Measurements from ENCODE around the gene SEPTIN11. TPM values are rescaled to one million over a fixed set of nuclear protein-coding genes. Genes with fewer than 3 reads are reported as not detected.
A peak's percentile ranks its signal among the peaks of the same experiment; 100 is the strongest.

Gene SEPTIN11
- total RNA-seq, 1 experiment from 2014 or later: 77.3 TPM

DNA sequence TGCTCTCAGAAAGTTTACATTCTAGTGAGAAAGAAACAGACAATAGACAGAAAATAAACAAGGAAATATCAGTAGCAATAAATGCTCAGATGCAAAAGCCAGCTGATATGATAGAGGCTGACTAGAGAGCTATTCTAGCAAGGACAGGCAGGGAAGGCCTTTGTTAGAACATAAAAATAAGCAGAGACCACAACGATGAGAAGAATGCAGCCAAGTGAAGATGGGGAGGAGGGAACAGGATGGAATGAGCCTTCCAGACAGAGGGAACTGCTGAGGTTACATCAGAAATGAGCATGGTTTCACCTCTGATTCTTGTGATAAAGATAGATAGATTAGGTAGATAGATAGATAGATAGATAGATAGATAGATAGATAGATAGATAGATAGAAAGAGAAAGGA, 44.0 kb upstream of the SEPTIN11 start:
- peaks cover 6% of the 10 kb centered on the region for H3K27me3 Mint-ChIP-seq (ENCODE audit: low read depth)
- no CpG with 5 or more reads among the region's 1 CpG for WGBS (ENCODE audit: extremely low coverage, insufficient read length, low lambda C conversion rate)

More for the DNA sequence above, 44.0 kb upstream of the SEPTIN11 start:
- peaks cover 14% of the 10 kb centered on the region for H3K9me3 ChIP-seq (ENCODE audit: control insufficient read depth, low read depth, low read length)
- no peak overlapping the region for H2AK5ac ChIP-seq (ENCODE audit: insufficient read length, low read length)
- H4K91ac ChIP-seq (ENCODE audit: insufficient read length, low read depth, low read length): no peak overlapping the region
- Mint-ChIP-seq H3K4me1 (peaks cover 8 to 9% of the 10 kb centered on the region in 2 experiments), H3K36me3 (ENCODE audit: insufficient read depth in 1 of 3, low read depth in 3 of 3) (peaks cover 1 to 5% (median 5%) of the 10 kb centered on the region in 3 experiments; a peak in 4 of 7 replicates), H3K27ac (no peak overlapping the region), H3K9me3 (peaks cover 7 to 11% of the 10 kb centered on the region in 2 experiments; a peak in 4 of 5 replicates), H3K4me3 (no peak overlapping the region)
- DNase-seq: no peak
- H3K27ac ChIP-seq (ENCODE audit: insufficient read length, low read depth, low read length): no peak overlapping the region
- H3K9ac ChIP-seq (ENCODE audit: extremely low read depth, insufficient read length, low read length): no peak overlapping the region
- H3T11ph ChIP-seq (ENCODE audit: low read length): no peak overlapping the region
- TF ChIP-seq, protein P1, sequence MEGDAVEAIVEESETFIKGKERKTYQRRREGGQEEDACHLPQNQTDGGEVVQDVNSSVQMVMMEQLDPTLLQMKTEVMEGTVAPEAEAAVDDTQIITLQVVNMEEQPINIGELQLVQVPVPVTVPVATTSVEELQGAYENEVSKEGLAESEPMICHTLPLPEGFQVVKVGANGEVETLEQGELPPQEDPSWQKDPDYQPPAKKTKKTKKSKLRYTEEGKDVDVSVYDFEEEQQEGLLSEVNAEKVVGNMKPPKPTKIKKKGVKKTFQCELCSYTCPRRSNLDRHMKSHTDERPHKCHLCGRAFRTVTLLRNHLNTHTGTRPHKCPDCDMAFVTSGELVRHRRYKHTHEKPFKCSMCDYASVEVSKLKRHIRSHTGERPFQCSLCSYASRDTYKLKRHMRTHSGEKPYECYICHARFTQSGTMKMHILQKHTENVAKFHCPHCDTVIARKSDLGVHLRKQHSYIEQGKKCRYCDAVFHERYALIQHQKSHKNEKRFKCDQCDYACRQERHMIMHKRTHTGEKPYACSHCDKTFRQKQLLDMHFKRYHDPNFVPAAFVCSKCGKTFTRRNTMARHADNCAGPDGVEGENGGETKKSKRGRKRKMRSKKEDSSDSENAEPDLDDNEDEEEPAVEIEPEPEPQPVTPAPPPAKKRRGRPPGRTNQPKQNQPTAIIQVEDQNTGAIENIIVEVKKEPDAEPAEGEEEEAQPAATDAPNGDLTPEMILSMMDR (conservative IDR thresholded peaks at IDR 0.05): no peak
- no peak overlapping the region for H4K8ac ChIP-seq (replicated peaks; ENCODE audit: insufficient read length, low read depth, low read length)
- H4K5ac ChIP-seq (ENCODE audit: insufficient read length, low read depth, low read length): no peak overlapping the region
- no peaks in the 10 kb centered on the region for H3K79me1 ChIP-seq (ENCODE audit: insufficient read depth, low read depth, low read length, poor library complexity, severe bottlenecking)
- peak overlapping the region; percentile 52 for H3K18ac ChIP-seq (ENCODE audit: insufficient read length, low read depth, low read length)
- no peaks in the 10 kb centered on the region for H3K23me2 ChIP-seq (ENCODE audit: insufficient read length, low read depth, low read length, poor library complexity, severe bottlenecking)
- H3K79me2 ChIP-seq (ENCODE audit: insufficient read depth, low read length): no peaks in the 10 kb centered on the region
- no peak overlapping the region for H2BK15ac ChIP-seq (ENCODE audit: low read depth, low read length)
- no peak overlapping the region for H2BK5ac ChIP-seq (ENCODE audit: insufficient read length, low read length)
- H2AFZ ChIP-seq (ENCODE audit: low read length): no peak overlapping the region
- H3K23ac ChIP-seq (ENCODE audit: insufficient read length, low read depth, low read length): no peak overlapping the region
- H4K20me1 ChIP-seq (ENCODE audit: control insufficient read depth, insufficient read depth, insufficient read length): no peaks in the 10 kb centered on the region
- no peak overlapping the region for H2BK12ac ChIP-seq (ENCODE audit: insufficient read length, low read depth, low read length)
- H2BK20ac ChIP-seq (ENCODE audit: low read depth, low read length, poor library complexity, severe bottlenecking): no peak overlapping the region
- no peaks in the 10 kb centered on the region for H3K27me3 ChIP-seq (ENCODE audit: insufficient read depth, low read length)
- H3K56ac ChIP-seq (ENCODE audit: insufficient read length, low read depth, low read length): no peak overlapping the region
- H3K4me2 ChIP-seq (ENCODE audit: insufficient read depth, insufficient read length, low read length): no peak overlapping the region
- H3K14ac ChIP-seq (ENCODE audit: insufficient read depth, low read length): no peak overlapping the region
- H3K4ac ChIP-seq (ENCODE audit: low read depth, low read length): no peak overlapping the region
- H3K4me1 ChIP-seq (ENCODE audit: insufficient read depth, low read length): no peaks in the 10 kb centered on the region; the same call in 1 of the 2 replicates
- H2BK120ac ChIP-seq (ENCODE audit: low read depth, low read length, poor library complexity, severe bottlenecking): no peak overlapping the region

All from H9 (cell line).